ENCODE measurements around the gene PYDC1. TPM values are rescaled to one million over a fixed set of nuclear protein-coding genes. Genes with fewer than 3 reads are reported as not detected.

PYDC1 gene
- total RNA-seq, 1 experiment from 2014 or later = 1.9 TPM

GRCh38 chr16:31262084-31262483 is 45.1 kb upstream of the PYDC1 start:
- H3K27ac Mint-ChIP-seq = no peak overlapping the region
- CTCF ChIA-PET = no interaction called here
- H3K27me3 Mint-ChIP-seq (ENCODE audit: low read depth) = peaks cover 6% of the 10 kb centered on the region; the same call in 1 of the 2 replicates

More at GRCh38 chr16:31262084-31262483, 45.1 kb upstream of the PYDC1 start:
- DNase-seq (ENCODE audit: low spot score) (no peak), ATAC-seq (no peak)
- POLR2A ChIA-PET = no interaction called here
- H3K4me3 Mint-ChIP-seq = no peak overlapping the region
- no peaks in the 10 kb centered on the region for H3K36me3 Mint-ChIP-seq
- TF ChIP-seq FOXK1 (CRISPR knock-in tag; IDR thresholded peaks at IDR 0.05) = no peak
- TF ChIP-seq OVOL2 (CRISPR knock-in tag; IDR thresholded peaks at IDR 0.05; ENCODE audit: borderline replicate concordance) = no peak
- TF ChIP-seq RELA (CRISPR knock-in tag; IDR thresholded peaks at IDR 0.05; ENCODE audit: borderline replicate concordance) = no peak
- TF ChIP-seq ZMAT4 (CRISPR knock-in tag; IDR thresholded peaks at IDR 0.05) = no peak
- TF ChIP-seq ATF6 (CRISPR knock-in tag; IDR thresholded peaks at IDR 0.05) = no peak
- no peak for TF ChIP-seq ATF3 (CRISPR knock-in tag; conservative IDR thresholded peaks at IDR 0.05)
- TF ChIP-seq NFATC4 (CRISPR knock-in tag; IDR thresholded peaks at IDR 0.05) = no peak
- TF ChIP-seq CDX4 (CRISPR knock-in tag; IDR thresholded peaks at IDR 0.05; ENCODE audit: borderline replicate concordance) = no peak
- no peak for TF ChIP-seq ZNF138 (CRISPR knock-in tag; conservative IDR thresholded peaks at IDR 0.05)
- TF ChIP-seq IRF2 (CRISPR knock-in tag; IDR thresholded peaks at IDR 0.05; ENCODE audit: borderline replicate concordance, low read depth) = no peak
- TF ChIP-seq USF2 (CRISPR knock-in tag; IDR thresholded peaks at IDR 0.05) = no peak
- TF ChIP-seq ZNF121 (CRISPR knock-in tag; IDR thresholded peaks at IDR 0.05) = no peak
- no peak for TF ChIP-seq JAZF1 (CRISPR knock-in tag; IDR thresholded peaks at IDR 0.05)
- TF ChIP-seq ZNF396 (CRISPR knock-in tag; IDR thresholded peaks at IDR 0.05; ENCODE audit: borderline replicate concordance) = no peak
- no peak for TF ChIP-seq NFE2L1 (CRISPR knock-in tag; IDR thresholded peaks at IDR 0.05)
- TF ChIP-seq AFF4 (CRISPR knock-in tag; IDR thresholded peaks at IDR 0.05; ENCODE audit: borderline replicate concordance) = no peak
- peaks cover 8% of the 10 kb centered on the region for H3K4me1 Mint-ChIP-seq
- no peaks in the 10 kb centered on the region for H3K9me3 Mint-ChIP-seq

Measured in WTC11 (cell line).